Measurements from ENCODE around the gene OR5V1. TPM values are rescaled to one million over a fixed set of nuclear protein-coding genes. Genes with fewer than 3 reads are reported as not detected.

OR5V1 gene
- not detected for polyA plus RNA-seq (2012; ENCODE audit: insufficient read length, low read depth)

- TF ChIP-seq FOXP2 (optimal IDR thresholded peaks at IDR 0.05; ENCODE audit: borderline replicate concordance, extremely low read depth, extremely low read length, insufficient read depth) (no peak), REST (IDR thresholded peaks at IDR 0.05; ENCODE audit: insufficient read depth in 1 of 2, low read depth in 2 of 2, low read length in 2 of 2) (no peak), TAF1 (IDR thresholded peaks at IDR 0.05; ENCODE audit: borderline replicate concordance, insufficient read depth, low read length) (no peak), SIN3A (IDR thresholded peaks at IDR 0.05; ENCODE audit: borderline replicate concordance, insufficient read depth, low read length) (no peak), POLR2AphosphoS5 (IDR thresholded peaks at IDR 0.05; ENCODE audit: low read depth, low read length) (no peak)
Measured at GRCh38 chr6:29368765-29369164, at the start of gene OR5V1. OR5V1 (minus strand) TSS chr6:29368865; CDS start chr6:29356195, 12,670 bp downstream.

- TF ChIP-seq SIN3A (IDR thresholded peaks at IDR 0.05; ENCODE audit: borderline replicate concordance, insufficient read depth, low read length) (no peak), TAF1 (IDR thresholded peaks at IDR 0.05; ENCODE audit: borderline replicate concordance, insufficient read depth, low read length) (no peak), FOXP2 (optimal IDR thresholded peaks at IDR 0.05; ENCODE audit: borderline replicate concordance, extremely low read depth, extremely low read length, insufficient read depth) (no peak), REST (IDR thresholded peaks at IDR 0.05; ENCODE audit: insufficient read depth in 1 of 2, low read depth in 2 of 2, low read length in 2 of 2) (no peak), POLR2AphosphoS5 (IDR thresholded peaks at IDR 0.05; ENCODE audit: low read depth, low read length) (no peak)
Measured at GRCh38 chr6:29414588-29414987, 45.9 kb upstream of the OR5V1 start, which contains the start of gene OR12D1. OR12D1 (plus strand) TSS chr6:29414928.

GRCh38 chr6:29403801-29404200, 35.1 kb upstream of the OR5V1 start:
- no peak for TF ChIP-seq POLR2AphosphoS5 (IDR thresholded peaks at IDR 0.05; ENCODE audit: low read depth, low read length)
- no peak for TF ChIP-seq FOXP2 (optimal IDR thresholded peaks at IDR 0.05; ENCODE audit: borderline replicate concordance, extremely low read depth, extremely low read length, insufficient read depth)
- no peak for TF ChIP-seq REST (IDR thresholded peaks at IDR 0.05; ENCODE audit: insufficient read depth in 1 of 2, low read depth in 2 of 2, low read length in 2 of 2)
- TF ChIP-seq TAF1 (IDR thresholded peaks at IDR 0.05; ENCODE audit: borderline replicate concordance, insufficient read depth, low read length) = no peak
- no peak for TF ChIP-seq SIN3A (IDR thresholded peaks at IDR 0.05; ENCODE audit: borderline replicate concordance, insufficient read depth, low read length)

GRCh38 chr6:29399525-29399924, 30.9 kb upstream of the OR5V1 start:
- TF ChIP-seq TAF1 (IDR thresholded peaks at IDR 0.05; ENCODE audit: borderline replicate concordance, insufficient read depth, low read length) (no peak), FOXP2 (optimal IDR thresholded peaks at IDR 0.05; ENCODE audit: borderline replicate concordance, extremely low read depth, extremely low read length, insufficient read depth) (no peak), POLR2AphosphoS5 (IDR thresholded peaks at IDR 0.05; ENCODE audit: low read depth, low read length) (no peak), SIN3A (IDR thresholded peaks at IDR 0.05; ENCODE audit: borderline replicate concordance, insufficient read depth, low read length) (no peak), REST (IDR thresholded peaks at IDR 0.05; ENCODE audit: insufficient read depth in 1 of 2, low read depth in 2 of 2, low read length in 2 of 2) (no peak)

GRCh38 chr6:29395331-29395730, 26.7 kb upstream of the OR5V1 start, which contains the start of gene OR12D2:
OR12D2 (plus strand) TSS chr6:29395631; CDS start chr6:29396700, 1,069 bp downstream.
- TF ChIP-seq TAF1 (IDR thresholded peaks at IDR 0.05; ENCODE audit: borderline replicate concordance, insufficient read depth, low read length) (no peak), SIN3A (IDR thresholded peaks at IDR 0.05; ENCODE audit: borderline replicate concordance, insufficient read depth, low read length) (no peak), POLR2AphosphoS5 (IDR thresholded peaks at IDR 0.05; ENCODE audit: low read depth, low read length) (no peak), FOXP2 (optimal IDR thresholded peaks at IDR 0.05; ENCODE audit: borderline replicate concordance, extremely low read depth, extremely low read length, insufficient read depth) (no peak), REST (IDR thresholded peaks at IDR 0.05; ENCODE audit: insufficient read depth in 1 of 2, low read depth in 2 of 2, low read length in 2 of 2) (no peak)

Measured in PFSK-1 (cell line).